WERI-Rb-1 (cell line): ENCODE results near the gene LEMD2.
"Not testable (repeated sequence)": the region's sequence is repeated elsewhere in the genome, so short reads cannot be mapped to it uniquely, and the experiment has no call there.

ENCODE experiments used
- DNase-seq: peaks from one replicate; pipeline ENCODE4 v3.0.0-alpha.2; 2020
- H3K27ac ChIP-seq: fragments of 250-450 bp; sonication (Bioruptor Pico); 2 replicates; pipeline ENCODE4 v1.5.1; 2020; ENCODE audit warnings: mild to moderate bottlenecking, moderate library complexity
- H3K27me3 ChIP-seq: fragments of 250-450 bp; sonication (Bioruptor Pico); 2 replicates; pipeline ENCODE4 v1.5.1; 2021; ENCODE audit warnings: mild to moderate bottlenecking, low read depth, moderate library complexity; ENCODE audit not compliant: insufficient read depth, severe bottlenecking
- H3K36me3 ChIP-seq: fragments of 250-450 bp; sonication (Bioruptor Pico); 2 replicates; pipeline ENCODE4 v1.5.1; 2020; ENCODE audit warnings: mild to moderate bottlenecking, moderate library complexity
- H3K4me3 ChIP-seq: 2 replicates; pipeline ENCODE4 v1.5.1; 2011; ENCODE audit warnings: low read depth, mild to moderate bottlenecking, control low read depth, low read length
- H3K9me3 ChIP-seq: fragments of 250-450 bp; sonication (Bioruptor Pico); 2 replicates; pipeline ENCODE4 v1.5.1; 2021; ENCODE audit warnings: mild to moderate bottlenecking, moderate library complexity; ENCODE audit not compliant: severe bottlenecking
- TF ChIP-seq, protein P1 (sequence below): IDR thresholded peaks from 2 replicates; pipeline ENCODE4 v1.5.1; 2011; ENCODE audit warnings: low read depth, mild to moderate bottlenecking, control low read depth, inconsistent platforms, low read length

Gene LEMD2

DNA sequence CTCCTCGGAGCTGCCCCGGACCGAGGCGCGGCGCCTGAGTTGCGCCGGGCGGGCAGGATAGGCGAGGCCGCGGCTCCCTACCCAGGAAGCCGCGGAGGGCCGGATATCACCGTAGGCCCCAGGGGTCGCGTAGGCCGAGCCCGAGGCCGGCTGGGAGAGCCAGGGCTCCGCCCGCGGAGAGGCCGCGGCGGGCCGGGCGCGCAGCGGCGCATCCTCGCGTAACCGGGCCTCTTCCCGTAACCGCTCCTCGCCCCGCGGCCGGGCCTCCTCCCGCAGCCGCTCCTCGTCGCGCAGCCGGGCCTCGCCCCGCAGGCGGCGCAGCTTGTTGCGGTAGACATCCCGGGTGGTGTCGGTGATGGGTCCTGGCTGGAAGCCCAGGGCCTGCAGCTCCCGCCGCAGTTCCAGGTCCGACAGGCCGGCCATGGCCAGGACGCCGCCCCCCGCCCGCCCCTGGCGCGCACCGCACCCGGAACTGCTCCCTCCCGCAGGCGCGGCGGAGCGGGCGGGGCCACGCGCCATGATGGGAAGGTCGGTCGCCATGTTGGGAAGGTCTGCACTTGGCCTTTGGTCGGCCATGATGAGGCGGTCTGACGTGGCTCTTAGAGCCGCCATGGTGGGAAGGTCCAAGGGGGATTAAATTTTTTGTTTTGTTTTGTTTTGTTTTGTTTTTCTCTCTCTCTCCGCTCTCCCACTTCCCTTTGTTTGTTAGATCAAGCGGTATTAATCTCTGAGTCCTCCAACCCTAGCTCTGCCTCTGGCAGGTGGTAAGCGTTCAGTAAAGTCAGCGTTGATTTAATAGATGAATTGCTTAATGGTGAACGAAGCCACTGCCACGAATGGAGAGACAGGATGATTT, at the start of gene LEMD2:
Gene LEMD2, minus strand, starts transcription at position 437 of the 856 bp plus-strand sequence. Its CDS starts 14 bp downstream, at position 423.
- TF ChIP-seq, protein P1, sequence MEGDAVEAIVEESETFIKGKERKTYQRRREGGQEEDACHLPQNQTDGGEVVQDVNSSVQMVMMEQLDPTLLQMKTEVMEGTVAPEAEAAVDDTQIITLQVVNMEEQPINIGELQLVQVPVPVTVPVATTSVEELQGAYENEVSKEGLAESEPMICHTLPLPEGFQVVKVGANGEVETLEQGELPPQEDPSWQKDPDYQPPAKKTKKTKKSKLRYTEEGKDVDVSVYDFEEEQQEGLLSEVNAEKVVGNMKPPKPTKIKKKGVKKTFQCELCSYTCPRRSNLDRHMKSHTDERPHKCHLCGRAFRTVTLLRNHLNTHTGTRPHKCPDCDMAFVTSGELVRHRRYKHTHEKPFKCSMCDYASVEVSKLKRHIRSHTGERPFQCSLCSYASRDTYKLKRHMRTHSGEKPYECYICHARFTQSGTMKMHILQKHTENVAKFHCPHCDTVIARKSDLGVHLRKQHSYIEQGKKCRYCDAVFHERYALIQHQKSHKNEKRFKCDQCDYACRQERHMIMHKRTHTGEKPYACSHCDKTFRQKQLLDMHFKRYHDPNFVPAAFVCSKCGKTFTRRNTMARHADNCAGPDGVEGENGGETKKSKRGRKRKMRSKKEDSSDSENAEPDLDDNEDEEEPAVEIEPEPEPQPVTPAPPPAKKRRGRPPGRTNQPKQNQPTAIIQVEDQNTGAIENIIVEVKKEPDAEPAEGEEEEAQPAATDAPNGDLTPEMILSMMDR: no peak
- Histone ChIP-seq H3K27ac (peak within 1 kb of the TSS; percentile 89), H3K9me3 (no peaks in the 10 kb centered on the region), H3K4me3 (peak within 1 kb of the TSS; percentile 64), H3K36me3 (peaks cover 36% of the 10 kb centered on the region), H3K27me3 (no peaks in the 10 kb centered on the region)
- DNase-seq: peak; percentile 99

DNA sequence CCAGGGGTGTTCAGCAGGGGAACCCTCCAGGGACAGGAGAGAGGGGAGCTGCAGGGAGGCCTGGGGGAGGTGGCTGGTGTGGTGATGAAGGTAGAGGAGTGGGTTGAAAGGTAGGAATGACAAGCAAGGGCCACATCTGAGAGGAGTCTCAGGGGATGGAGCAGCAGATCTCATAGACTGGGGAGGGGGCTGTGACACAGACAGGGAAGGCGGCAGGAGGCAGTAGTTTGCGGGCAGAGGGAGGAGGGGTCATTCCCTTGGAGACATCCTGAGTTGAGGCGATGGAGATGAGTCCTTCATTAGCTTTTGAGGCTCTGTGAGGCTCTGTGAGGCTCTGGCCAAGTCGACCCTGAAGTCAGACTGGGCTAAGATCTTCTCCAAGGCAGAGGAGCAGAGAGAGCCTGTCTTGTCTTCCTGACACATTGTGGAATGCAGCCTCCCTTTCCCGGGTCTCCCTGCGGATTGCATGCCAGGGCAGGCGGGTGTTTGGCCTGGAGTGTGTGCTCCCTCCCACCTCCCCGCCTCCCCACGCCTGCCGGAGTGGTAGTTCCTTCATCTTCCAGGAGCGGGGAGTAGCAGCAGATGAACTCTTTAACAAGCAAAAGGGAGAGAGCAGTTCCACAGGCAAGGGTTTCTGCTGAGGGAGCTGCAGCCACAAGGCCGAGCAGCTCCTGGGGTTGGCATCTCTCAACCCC, 49.2 kb upstream of the LEMD2 start:
- TF ChIP-seq, protein P1: no peak
- Histone ChIP-seq H3K27me3 (no peaks in the 10 kb centered on the region), H3K36me3 (no peaks in the 10 kb centered on the region), H3K27ac (peak overlapping the region; percentile 79), H3K9me3 (peaks cover 14% of the 10 kb centered on the region), H3K4me3 (no peak overlapping the region)
- peak; percentile 66 for DNase-seq

- no peak for DNase-seq
- H3K27ac ChIP-seq: no peak overlapping the region
Measured at GRCh38 chr6:33836806-33837469, 48.0 kb upstream of the LEMD2 start.

DNA sequence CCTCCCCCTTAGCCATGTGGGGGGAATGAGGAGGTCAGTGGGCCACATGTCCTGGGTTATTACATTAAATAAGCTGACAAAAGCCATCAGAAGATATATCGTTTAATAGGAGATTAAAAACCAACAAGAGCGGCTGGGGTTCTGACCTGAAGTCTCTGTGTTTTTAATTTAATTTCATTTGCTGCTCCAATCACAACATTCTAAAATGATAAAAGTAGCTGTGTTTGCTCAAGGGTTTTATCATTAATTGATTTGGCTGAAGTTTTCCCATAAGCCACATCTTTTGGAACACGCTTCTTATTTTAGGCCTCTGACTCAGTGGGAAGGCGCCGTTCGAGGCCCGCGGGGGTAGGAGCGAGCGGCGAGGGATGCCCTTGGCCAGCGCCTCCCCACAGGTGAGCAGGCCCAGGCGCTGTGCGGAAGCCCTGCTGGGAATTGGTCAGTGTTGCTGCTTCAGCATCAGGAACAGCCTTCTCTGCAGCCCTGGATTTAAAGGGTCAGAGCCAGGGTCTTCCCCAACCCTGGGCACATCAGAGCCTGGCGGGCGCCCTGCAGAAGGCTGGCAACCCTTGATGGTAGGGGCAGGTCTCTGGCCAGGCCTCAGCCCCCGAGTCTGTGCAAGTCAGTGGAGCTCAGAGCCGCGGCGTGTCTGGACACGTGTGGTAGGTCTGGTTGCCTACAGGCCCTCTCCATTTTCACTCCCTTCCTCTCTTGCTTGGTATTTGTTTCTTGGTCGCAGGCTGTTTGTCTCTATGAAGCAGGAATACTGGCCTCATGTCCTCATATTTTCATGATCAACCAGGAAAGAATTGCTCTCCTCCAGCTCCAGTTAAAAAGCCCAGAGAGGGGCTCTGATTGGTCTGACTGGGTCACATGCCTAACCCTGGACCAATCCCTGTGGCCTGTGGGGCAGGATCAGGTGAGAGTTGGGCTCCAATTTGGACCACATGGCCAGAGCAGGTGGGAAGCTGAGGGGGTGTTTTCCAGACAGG, 45.8 kb upstream of the LEMD2 start:
- peaks cover 16% of the 10 kb centered on the region for H3K9me3 ChIP-seq
- H3K4me3 ChIP-seq: no peak overlapping the region
- H3K27ac ChIP-seq: peak overlapping the region; percentile 49
- TF ChIP-seq, protein P1: no peak
- no peak for DNase-seq
- H3K36me3 ChIP-seq: no peaks in the 10 kb centered on the region
- H3K27me3 ChIP-seq: no peaks in the 10 kb centered on the region

More at GRCh38 chr6:33836806-33837469, 48.0 kb upstream of the LEMD2 start:
- TF ChIP-seq, protein P1: no peak
- H3K36me3 ChIP-seq: no peaks in the 10 kb centered on the region
- H3K4me3 ChIP-seq: no peak overlapping the region
- peaks cover 16% of the 10 kb centered on the region for H3K9me3 ChIP-seq
- no peaks in the 10 kb centered on the region for H3K27me3 ChIP-seq

GRCh38 chr6:33833599-33833998, 44.7 kb upstream of the LEMD2 start:
- DNase-seq: no peak
- TF ChIP-seq, protein P1: no peak
- H3K27ac ChIP-seq: peak overlapping the region; percentile 49
- H3K9me3 ChIP-seq: peaks cover 16% of the 10 kb centered on the region
- H3K27me3 ChIP-seq: no peaks in the 10 kb centered on the region
- no peak overlapping the region for H3K4me3 ChIP-seq
- no peaks in the 10 kb centered on the region for H3K36me3 ChIP-seq

DNA sequence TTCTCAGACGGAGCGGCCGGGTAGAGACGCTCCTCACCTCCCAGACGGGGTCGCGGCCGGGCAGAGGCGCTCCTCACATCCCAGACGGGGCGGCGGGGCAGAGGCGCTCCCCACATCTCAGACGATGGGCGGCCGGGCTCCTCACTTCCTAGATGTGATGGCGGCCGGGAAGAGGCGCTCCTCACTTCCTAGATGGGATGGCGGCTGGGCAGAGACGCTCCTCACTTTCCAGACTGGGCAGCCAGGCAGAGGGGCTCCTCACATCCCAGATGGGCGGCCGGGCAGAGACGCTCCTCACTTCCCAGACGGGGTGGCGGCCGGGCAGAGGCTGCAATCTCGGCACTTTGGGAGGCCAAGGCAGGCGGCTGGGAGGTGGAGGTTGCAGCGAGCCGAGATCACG, 43.9 kb upstream of the LEMD2 start:
- H3K9me3 ChIP-seq: peaks cover 16% of the 10 kb centered on the region
- not testable (repeated sequence) for H3K36me3 ChIP-seq, DNase-seq, H3K4me3 ChIP-seq, H3K27me3 ChIP-seq, H3K27ac ChIP-seq

GRCh38 chr6:33831725-33832124, 42.8 kb upstream of the LEMD2 start:
- H3K9me3 ChIP-seq: peaks cover 12% of the 10 kb centered on the region
- not testable (repeated sequence) for DNase-seq, H3K4me3 ChIP-seq, H3K27me3 ChIP-seq, H3K36me3 ChIP-seq
- peak overlapping the region; percentile 68 for H3K27ac ChIP-seq
